Adrenal gland (tissue), 5 donors: ENCODE results near the gene DGCR6L.
"Not testable (repeated sequence)": the region's sequence is repeated elsewhere in the genome, so short reads cannot be mapped to it uniquely, and the experiment has no call there.

Source experiments
- CTCF ChIP-seq, 6 experiments: fragments of 450-650 bp in 4 of 6; fragments of 200-600 bp in 2 of 6; sonication (generic) in 1 of 6; IDR thresholded peaks; 1 replicate in 5 of 6; 2 replicates in 1 of 6; pipeline versions ENCODE4 v1.5.1 to v1.8.0; 2016 to 2021; ENCODE audit warnings: antibody characterized with exemption in 6 of 6, mild to moderate bottlenecking in 2 of 6, moderate library complexity in 1 of 6
- POLR2A ChIP-seq, 2 donors: fragments of 450-650 bp; IDR thresholded peaks; one replicate each; pipeline ENCODE4 v1.6.1; 2017; ENCODE audit warnings: antibody characterized with exemption in 2 of 2, mild to moderate bottlenecking in 2 of 2, moderate library complexity in 1 of 2
- donor health status: DM: no; HTN: no; CAD: no.

GRCh38 chr22:20320659-20321551, 1.0 kb upstream of the DGCR6L start:
- not testable (repeated sequence) for TF ChIP-seq CTCF, POLR2A (IDR thresholded peaks at IDR 0.05)
